HG03460 (cell line): ENCODE data around the gene RASD2.
A peak's percentile ranks its signal among the peaks of the same experiment; 100 is the strongest.

Source experiments
- ATAC-seq: cut with Tn5 transposase; IDR thresholded peaks from one replicate; pipeline ENCODE4 v1.9.1; 2021; ENCODE audit not compliant: unreplicated experiment

Gene RASD2

GRCh38 chr22:35539910-35540594 lies 579 bp upstream of the RASD2 start:
- peak; percentile 64 for ATAC-seq

- no peak for ATAC-seq
These were observed 670 bp downstream of the RASD2 start for GRCh38 chr22:35541254-35541748.

- no peak for ATAC-seq
These were observed 1.7 kb downstream of the RASD2 start for GRCh38 chr22:35542157-35542938.

- no peak for ATAC-seq
These were observed 2.4 kb downstream of the RASD2 start for GRCh38 chr22:35542939-35543516.

GRCh38 chr22:35543702-35544101 lies 3.1 kb downstream of the RASD2 start:
- ATAC-seq: no peak

- no peak for ATAC-seq
These were observed 3.6 kb downstream of the RASD2 start for GRCh38 chr22:35544189-35544588.

- no peak for ATAC-seq
These were observed 4.2 kb downstream of the RASD2 start for GRCh38 chr22:35544827-35545226.

GRCh38 chr22:35546886-35547285 lies 6.3 kb downstream of the RASD2 start:
- no peak for ATAC-seq

GRCh38 chr22:35547987-35548721 lies 7.5 kb downstream of the RASD2 start:
- no peak for ATAC-seq

GRCh38 chr22:35548722-35549112 lies 8.1 kb downstream of the RASD2 start:
- ATAC-seq: no peak

GRCh38 chr22:35549328-35549727 lies 8.7 kb downstream of the RASD2 start:
- ATAC-seq: no peak

GRCh38 chr22:35551549-35552177 lies 11.0 kb downstream of the RASD2 start:
- ATAC-seq: no peak

GRCh38 chr22:35552196-35552842 lies 11.7 kb downstream of the RASD2 start:
- ATAC-seq: no peak

GRCh38 chr22:35552846-35553245 lies 12.2 kb downstream of the RASD2 start:
- no peak for ATAC-seq

- no peak for ATAC-seq
These were observed 12.7 kb downstream of the RASD2 start for GRCh38 chr22:35553341-35553740.

- no peak for ATAC-seq
These were observed 13.7 kb downstream of the RASD2 start for GRCh38 chr22:35554297-35554845.

GRCh38 chr22:35555483-35555890 lies 14.9 kb downstream of the RASD2 start:
- no peak for ATAC-seq

- no peak for ATAC-seq
These were observed 15.4 kb downstream of the RASD2 start for GRCh38 chr22:35555946-35556547.

- ATAC-seq: no peak
These were observed 16.0 kb downstream of the RASD2 start for GRCh38 chr22:35556666-35557065.

- ATAC-seq: no peak
These were observed 17.4 kb downstream of the RASD2 start for GRCh38 chr22:35558031-35558430.
